Gastrocnemius medialis (tissue), 4 donors: ENCODE results near the gene SPTSSB. TPM values are rescaled to one million over a fixed set of nuclear protein-coding genes. Genes with fewer than 3 reads are reported as not detected.

Experiments used
- ATAC-seq, 2 donors: fragments of 150-250 bp; one replicate each; pipeline ENCODE4 v1.9.1; 2016
- DNase-seq, 2 donors: peaks; one replicate each; pipeline ENCODE4 v3.0.0-alpha.2; 2019
- H3K27ac ChIP-seq, 4 donors: fragments of 200-600 bp; sonication (generic); 1 replicate in 1 of 4; 2 replicates in 3 of 4; pipeline ENCODE4 v1.5.1; 2016 to 2018; ENCODE audit warnings: mild to moderate bottlenecking in 2 of 4, moderate library complexity in 1 of 4
- H3K27me3 ChIP-seq, 3 donors: fragments of 200-600 bp; sonication (generic) in 2 of 3; 1 replicate in 1 of 3; 2 replicates in 2 of 3; pipeline versions ENCODE4 v1.5.1 to v1.6.0; 2016 to 2019; ENCODE audit warnings: mild to moderate bottlenecking in 1 of 3, moderate library complexity in 1 of 3
- H3K36me3 ChIP-seq, 2 donors: fragments of 200-600 bp; sonication (generic) in 1 of 2; one replicate each; pipeline ENCODE4 v1.5.1; 2017 to 2018
- H3K4me1 ChIP-seq, 2 donors: fragments of 200-600 bp; sonication (generic) in 1 of 2; one replicate each; pipeline ENCODE4 v1.5.1; 2016 to 2017; ENCODE audit warnings: mild to moderate bottlenecking in 2 of 2
- H3K4me3 ChIP-seq, 4 donors: fragments of 200-600 bp; sonication (generic) in 3 of 4; 1 replicate in 1 of 4; 2 replicates in 3 of 4; pipeline ENCODE4 v1.5.1; 2016 to 2019; ENCODE audit warnings: mild to moderate bottlenecking in 2 of 4
- H3K9me3 ChIP-seq, 3 donors: fragments of 200-600 bp; sonication (generic) in 2 of 3; 1 replicate in 1 of 3; 2 replicates in 2 of 3; pipeline ENCODE4 v1.5.1; 2016 to 2019
- POLR2A ChIP-seq, 2 donors: fragments of 450-650 bp; IDR thresholded peaks; one replicate each; pipeline ENCODE4 v1.6.1; 2017; ENCODE audit warnings: antibody characterized with exemption in 2 of 2, mild to moderate bottlenecking in 2 of 2, moderate library complexity in 2 of 2
- in situ Hi-C, 4 donors: fragments of 200-750 bp; cut with MboI; loops; one replicate each; pipeline versions ENCODE4 v1.15.0 to v1.8.0; 2017; ENCODE audit warnings: low sequenced_read_pairs in 4 of 4
- intact Hi-C: fragments of 100-400 bp; cut with DNase I; formaldehyde crosslinking; loops from one replicate; pipeline ENCODE4 v1.15.1; 2023; ENCODE audit warnings: low total_unique reads
- total RNA-seq, 4 donors: library from RNA; depleted of rRNA; stranded (reverse); fragments of >200 nt; gene quantifications; one replicate each; pipeline versions ENCODE4 v1.1.0 to v1.2.3, GENCODE V29; 2016
- TF ChIP-seq, protein P1 (sequence below), 5 experiments: fragments of 450-650 bp in 3 of 5; fragments of 200-600 bp in 2 of 5; sonication (generic) in 2 of 5; IDR thresholded peaks in 4 of 5; conservative IDR thresholded peaks in 1 of 5; 1 replicate in 4 of 5; 2 replicates in 1 of 5; pipeline ENCODE4 v1.5.1; 2016 to 2019; ENCODE audit warnings: antibody characterized with exemption in 5 of 5, mild to moderate bottlenecking in 3 of 5, moderate library complexity in 3 of 5

The SPTSSB gene
- total RNA-seq, 4 donors from 2014 or later, result not detected

DNA sequence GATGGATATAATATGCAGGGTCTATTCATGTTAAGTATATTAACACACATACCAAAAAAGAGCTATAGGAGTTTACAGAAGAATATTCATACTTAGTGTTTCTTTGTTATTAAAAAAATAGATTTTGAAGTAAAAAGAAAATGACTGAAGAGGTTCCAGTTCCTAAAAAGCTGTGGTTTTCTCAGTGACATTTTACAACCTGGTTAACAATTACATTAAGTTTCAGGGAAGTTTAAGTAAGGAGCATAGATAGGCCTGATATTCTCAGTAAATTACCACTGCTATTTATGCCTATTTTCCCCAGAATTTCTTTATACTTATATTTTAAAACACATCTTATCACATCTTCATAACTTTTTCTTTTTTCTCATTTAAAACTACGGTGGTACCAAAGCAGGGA lies 43.6 kb upstream of the SPTSSB start:
- no peak for ATAC-seq
- Histone ChIP-seq H3K27me3 (no peaks in the 10 kb centered on the region), H3K9me3 (no peaks in the 10 kb centered on the region), H3K4me1 (peaks cover 0 to 7% of the 10 kb centered on the region in 2 donors), H3K4me3 (no peak overlapping the region), H3K27ac (peak overlapping the region in 1 of 4 donors; percentile 27), H3K36me3 (no peaks in the 10 kb centered on the region)
- in situ Hi-C loops (loop anchor here (25.0 kb wide), 3 partner anchors 478 to 728 kb away; partner anchors contain the start of gene ARL14 (in 2 of the 4)), intact Hi-C loops (no loop called here)
- no peak for DNase-seq
- no peak for TF ChIP-seq POLR2A (IDR thresholded peaks at IDR 0.05)
- TF ChIP-seq, protein P1, sequence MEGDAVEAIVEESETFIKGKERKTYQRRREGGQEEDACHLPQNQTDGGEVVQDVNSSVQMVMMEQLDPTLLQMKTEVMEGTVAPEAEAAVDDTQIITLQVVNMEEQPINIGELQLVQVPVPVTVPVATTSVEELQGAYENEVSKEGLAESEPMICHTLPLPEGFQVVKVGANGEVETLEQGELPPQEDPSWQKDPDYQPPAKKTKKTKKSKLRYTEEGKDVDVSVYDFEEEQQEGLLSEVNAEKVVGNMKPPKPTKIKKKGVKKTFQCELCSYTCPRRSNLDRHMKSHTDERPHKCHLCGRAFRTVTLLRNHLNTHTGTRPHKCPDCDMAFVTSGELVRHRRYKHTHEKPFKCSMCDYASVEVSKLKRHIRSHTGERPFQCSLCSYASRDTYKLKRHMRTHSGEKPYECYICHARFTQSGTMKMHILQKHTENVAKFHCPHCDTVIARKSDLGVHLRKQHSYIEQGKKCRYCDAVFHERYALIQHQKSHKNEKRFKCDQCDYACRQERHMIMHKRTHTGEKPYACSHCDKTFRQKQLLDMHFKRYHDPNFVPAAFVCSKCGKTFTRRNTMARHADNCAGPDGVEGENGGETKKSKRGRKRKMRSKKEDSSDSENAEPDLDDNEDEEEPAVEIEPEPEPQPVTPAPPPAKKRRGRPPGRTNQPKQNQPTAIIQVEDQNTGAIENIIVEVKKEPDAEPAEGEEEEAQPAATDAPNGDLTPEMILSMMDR (IDR thresholded peaks at IDR 0.05 in 4 of 5, conservative IDR thresholded peaks at IDR 0.05 in 1 of 5), result no peak

DNA sequence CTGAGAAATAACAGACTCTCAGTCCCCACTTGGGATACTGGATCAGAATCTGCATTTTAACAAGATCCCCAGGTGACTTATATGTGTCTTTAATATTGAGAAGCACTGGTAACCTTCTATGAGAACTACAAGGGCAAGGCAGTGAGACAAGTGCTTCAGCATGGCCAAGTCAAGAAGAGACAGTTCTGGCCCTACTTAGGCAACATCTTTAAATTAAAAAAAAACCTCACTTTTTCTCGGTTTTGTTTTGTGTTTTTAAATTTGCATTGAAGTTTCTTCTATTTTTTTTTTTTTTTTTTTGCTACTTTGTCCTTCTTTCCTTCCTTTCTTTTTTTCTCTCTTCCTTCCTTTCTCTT lies 42.5 kb upstream of the SPTSSB start:
- no peak overlapping the region for H3K4me3 ChIP-seq
- no peaks in the 10 kb centered on the region for H3K27me3 ChIP-seq
- in situ Hi-C loops (loop anchor here (25.0 kb wide), 3 partner anchors 477 to 727 kb away; partner anchors contain the start of gene ARL14 (in 2 of the 4)), intact Hi-C loops (no loop called here)
- no peak for TF ChIP-seq POLR2A (IDR thresholded peaks at IDR 0.05)
- TF ChIP-seq, protein P1 (IDR thresholded peaks at IDR 0.05 in 4 of 5, conservative IDR thresholded peaks at IDR 0.05 in 1 of 5), result no peak
- H3K36me3 ChIP-seq, result no peaks in the 10 kb centered on the region
- no peak for DNase-seq
- ATAC-seq, result no peak
- H3K4me1 ChIP-seq, result peaks cover 0 to 7% of the 10 kb centered on the region in 2 donors
- no peaks in the 10 kb centered on the region for H3K9me3 ChIP-seq
- H3K27ac ChIP-seq, result no peak overlapping the region

DNA sequence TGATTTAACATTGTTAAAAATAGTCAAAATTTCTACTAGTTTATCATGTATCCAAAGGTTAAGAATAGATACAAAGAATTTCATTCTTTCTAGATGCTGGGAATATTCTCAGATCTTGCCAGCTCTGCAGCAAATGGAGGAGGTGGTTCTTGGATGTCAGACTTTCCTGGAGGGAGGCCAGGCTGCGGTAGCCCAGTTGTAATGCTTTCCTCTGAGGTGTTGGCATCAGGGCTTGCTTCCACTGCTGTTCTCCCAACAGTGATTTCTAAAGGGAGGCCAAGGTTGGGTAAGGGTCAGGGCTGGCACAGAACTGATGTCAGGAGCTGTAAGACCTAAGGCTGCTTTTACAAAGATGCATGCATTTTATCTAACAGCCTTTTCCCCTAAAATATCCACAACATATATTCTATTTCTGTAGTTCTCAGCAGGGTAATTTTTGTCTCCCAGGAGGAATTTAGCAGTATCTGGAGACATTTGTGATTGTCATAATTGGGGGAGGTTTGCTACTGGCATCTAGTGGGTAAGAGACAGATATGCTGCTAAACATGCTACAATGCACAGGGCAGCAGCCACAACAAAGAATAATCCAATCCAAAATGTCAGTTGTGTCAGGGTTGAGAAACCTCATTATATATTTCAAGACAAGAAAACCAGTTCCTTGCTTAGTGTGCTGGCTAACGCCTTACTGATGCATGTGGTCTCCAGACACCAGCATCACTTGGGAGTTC lies 42.0 kb upstream of the SPTSSB start:
- Histone ChIP-seq H3K9me3 (no peaks in the 10 kb centered on the region), H3K4me1 (peaks cover 0 to 7% of the 10 kb centered on the region in 2 donors), H3K27me3 (no peaks in the 10 kb centered on the region), H3K4me3 (no peak overlapping the region), H3K27ac (no peak overlapping the region), H3K36me3 (no peaks in the 10 kb centered on the region)
- intact Hi-C loops (no loop called here), in situ Hi-C loops (loop anchor here (25.0 kb wide), 3 partner anchors 476 to 726 kb away; partner anchors contain the start of gene ARL14 (in 2 of the 4))
- TF ChIP-seq, protein P1 (IDR thresholded peaks at IDR 0.05 in 4 of 5, conservative IDR thresholded peaks at IDR 0.05 in 1 of 5), result no peak
- TF ChIP-seq POLR2A (IDR thresholded peaks at IDR 0.05), result no peak
- ATAC-seq, result no peak
- no peak for DNase-seq

DNA sequence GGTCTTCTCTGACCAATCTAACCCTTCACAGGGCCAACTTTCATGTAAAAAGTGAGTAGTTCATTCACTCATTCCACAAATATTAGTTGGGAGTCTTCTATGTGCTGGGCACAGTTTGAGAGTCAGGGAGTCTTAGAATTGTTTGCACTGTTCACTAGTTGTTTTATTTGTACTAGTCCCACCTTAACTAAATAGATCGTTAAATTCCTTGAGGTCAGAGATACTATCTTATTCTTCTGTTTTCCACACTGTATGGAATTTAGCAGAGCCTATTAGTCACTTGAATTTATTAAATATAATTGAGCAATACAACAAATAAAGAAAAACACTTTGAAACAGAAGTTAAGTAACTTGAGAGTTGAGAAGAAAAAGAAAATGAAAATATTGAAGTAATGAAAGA lies 40.8 kb upstream of the SPTSSB start:
- in situ Hi-C loops (loop anchor here (25.0 kb wide), 3 partner anchors 475 to 725 kb away; partner anchors contain the start of gene ARL14 (in 2 of the 4)), intact Hi-C loops (no loop called here)
- TF ChIP-seq POLR2A (IDR thresholded peaks at IDR 0.05), result no peak
- TF ChIP-seq, protein P1 (IDR thresholded peaks at IDR 0.05 in 4 of 5, conservative IDR thresholded peaks at IDR 0.05 in 1 of 5), result no peak
- no peak overlapping the region for H3K27ac ChIP-seq
- H3K9me3 ChIP-seq, result no peaks in the 10 kb centered on the region
- H3K36me3 ChIP-seq, result no peaks in the 10 kb centered on the region
- no peak overlapping the region for H3K4me3 ChIP-seq
- DNase-seq, result no peak
- no peak for ATAC-seq
- H3K27me3 ChIP-seq, result no peaks in the 10 kb centered on the region
- H3K4me1 ChIP-seq, result peaks cover 0 to 7% of the 10 kb centered on the region in 2 donors
